HG03520 (cell line): ENCODE data around the gene RTN4RL1.
"Not testable (repeated sequence)": the region's sequence is repeated elsewhere in the genome, so short reads cannot be mapped to it uniquely, and the experiment has no call there.

ENCODE experiments used
- ATAC-seq: cut with Tn5 transposase; IDR thresholded peaks from one replicate; pipeline ENCODE4 v1.9.1; 2021; ENCODE audit warnings: mild to moderate bottlenecking, moderate library complexity; ENCODE audit not compliant: unreplicated experiment

Gene RTN4RL1

GRCh38 chr17:1899403-1900000 lies 125.6 kb downstream of the RTN4RL1 start:
- no peak for ATAC-seq

- no peak for ATAC-seq
Observed at GRCh38 chr17:1898872-1899271, 126.3 kb downstream of the RTN4RL1 start.

- no peak for ATAC-seq
Observed at GRCh38 chr17:1898332-1898731, 126.8 kb downstream of the RTN4RL1 start.

- ATAC-seq = no peak
Observed at GRCh38 chr17:1897105-1897656, 128.0 kb downstream of the RTN4RL1 start.

- no peak for ATAC-seq
Observed at GRCh38 chr17:1896243-1897104, 128.7 kb downstream of the RTN4RL1 start.

GRCh38 chr17:1895479-1895878 lies 129.7 kb downstream of the RTN4RL1 start:
- ATAC-seq = not testable (repeated sequence)

GRCh38 chr17:1894753-1895339 lies 130.3 kb downstream of the RTN4RL1 start:
- no peak for ATAC-seq

- no peak for ATAC-seq
Observed at GRCh38 chr17:1890758-1891450, 134.2 kb downstream of the RTN4RL1 start.

GRCh38 chr17:1888741-1889140 lies 136.4 kb downstream of the RTN4RL1 start:
- no peak for ATAC-seq
